C4-2B (cell line): ENCODE measurements around the gene XIAP.

Experiments
- CTCF ChIP-seq: fragments of 450-650 bp; conservative IDR thresholded peaks from 2 replicates; pipeline ENCODE4 v1.5.1; 2017; ENCODE audit warnings: mild to moderate bottlenecking
- ZFX ChIP-seq: fragments of 450-650 bp; IDR thresholded peaks from 2 replicates; pipeline ENCODE4 v1.6.1; 2017

- TF ChIP-seq CTCF (no peak), ZFX (no peak)
These were observed 21.5 kb downstream of the XIAP start for GRCh38 chrX:123881330-123881729.
